Measurements from ENCODE around the gene MFAP3.

DNA sequence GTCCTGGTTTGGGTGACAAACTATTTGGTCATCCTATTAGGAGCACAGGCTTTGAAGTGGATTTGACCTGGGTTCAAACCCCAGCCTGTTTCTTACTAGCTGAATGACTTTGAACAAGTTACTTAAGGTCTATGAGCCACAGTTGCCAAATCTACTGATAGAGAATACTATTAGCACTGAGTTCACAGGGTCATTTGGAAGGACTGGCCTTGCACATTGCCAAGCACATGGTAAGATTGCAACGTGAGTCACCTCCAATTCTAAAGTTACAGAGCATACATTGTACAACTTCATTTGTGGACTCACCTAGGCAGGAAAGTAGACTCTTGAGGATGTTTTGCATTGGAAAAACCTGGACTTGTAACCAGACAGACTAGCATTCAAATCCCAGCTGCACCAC lies 38.9 kb downstream of the MFAP3 start:
- TF ChIP-seq CTCF (IDR thresholded peaks at IDR 0.05), result no peak
- TF ChIP-seq EP300 (IDR thresholded peaks at IDR 0.05), result no peak
- TF ChIP-seq POLR2A (IDR thresholded peaks at IDR 0.05), result no peak

Data from ovary (tissue), 3 donors.